ENCODE results near the gene GGTLC3.
"Not testable (repeated sequence)": the region's sequence is repeated elsewhere in the genome, so short reads cannot be mapped to it uniquely, and the experiment has no call there.

GGTLC3 gene

GRCh38 chr22:18513454-18513853 lies 4.5 kb downstream of the GGTLC3 start:
- not testable (repeated sequence) for DNase-seq (ENCODE audit: low read depth in 2 of 2)

- DNase-seq (ENCODE audit: low read depth in 2 of 2): not testable (repeated sequence)
Measured at GRCh38 chr22:18512378-18512777, 5.6 kb downstream of the GGTLC3 start.

- DNase-seq (ENCODE audit: low read depth in 2 of 2): not testable (repeated sequence)
Measured at GRCh38 chr22:18511327-18511726, 6.6 kb downstream of the GGTLC3 start.

- DNase-seq (ENCODE audit: low read depth in 2 of 2): not testable (repeated sequence)
Measured at GRCh38 chr22:18496227-18496626, 21.7 kb downstream of the GGTLC3 start.

Data from stimulated activated CD8-positive, alpha-beta memory T cell treated with anti-CD3 and anti-CD28 coated beads, Interleukin-7, amount 100 ng/mL, for 1 hour (primary cell).